HG03025 (cell line): ENCODE data around the gene LCN15.
"Not testable (repeated sequence)": the region's sequence is repeated elsewhere in the genome, so short reads cannot be mapped to it uniquely, and the experiment has no call there.

ENCODE experiments used
- ATAC-seq: cut with Tn5 transposase; IDR thresholded peaks from one replicate; pipeline ENCODE4 v1.9.1; 2021; ENCODE audit warnings: mild to moderate bottlenecking, moderate library complexity; ENCODE audit not compliant: unreplicated experiment, low FRiP score

Gene LCN15

GRCh38 chr9:136757328-136757727 lies 7.0 kb downstream of the LCN15 start:
- ATAC-seq: no peak

GRCh38 chr9:136756836-136757235 lies 7.5 kb downstream of the LCN15 start:
- no peak for ATAC-seq

- no peak for ATAC-seq
Measured at GRCh38 chr9:136756134-136756438, 8.2 kb downstream of the LCN15 start.

- ATAC-seq: not testable (repeated sequence)
Measured at GRCh38 chr9:136755302-136756133, 8.8 kb downstream of the LCN15 start.

GRCh38 chr9:136754626-136755301 lies 9.6 kb downstream of the LCN15 start:
- ATAC-seq: no peak

- ATAC-seq: no peak
Measured at GRCh38 chr9:136754059-136754572, 10.2 kb downstream of the LCN15 start.

- ATAC-seq: no peak
Measured at GRCh38 chr9:136753371-136754058, 10.8 kb downstream of the LCN15 start.

GRCh38 chr9:136751814-136752213 lies 12.5 kb downstream of the LCN15 start:
- ATAC-seq: no peak

GRCh38 chr9:136751244-136751643 lies 13.1 kb downstream of the LCN15 start:
- ATAC-seq: no peak

GRCh38 chr9:136750526-136750925 lies 13.8 kb downstream of the LCN15 start:
- no peak for ATAC-seq

- ATAC-seq: no peak
Measured at GRCh38 chr9:136748666-136749611, 15.4 kb downstream of the LCN15 start.

GRCh38 chr9:136748201-136748600 lies 16.1 kb downstream of the LCN15 start, which contains the start of gene LCN6:
Gene LCN6 (minus strand): TSS chr9:136748525. CDS start chr9:136748483, 42 bp downstream.
- no peak for ATAC-seq

- no peak for ATAC-seq
Measured at GRCh38 chr9:136747161-136748060, 16.9 kb downstream of the LCN15 start.

GRCh38 chr9:136746621-136747020 lies 17.7 kb downstream of the LCN15 start:
- ATAC-seq: no peak

- no peak for ATAC-seq
Measured at GRCh38 chr9:136746155-136746490, 18.2 kb downstream of the LCN15 start.

GRCh38 chr9:136745389-136746154 lies 18.7 kb downstream of the LCN15 start:
- ATAC-seq: no peak

GRCh38 chr9:136744773-136745172 lies 19.5 kb downstream of the LCN15 start:
- no peak for ATAC-seq

- ATAC-seq: no peak
Measured at GRCh38 chr9:136743639-136744211, 20.6 kb downstream of the LCN15 start.
